CD14-positive monocyte (primary cell): Measurements from ENCODE around the gene NRGN. TPM values are rescaled to one million over a fixed set of nuclear protein-coding genes. Genes with fewer than 3 reads are reported as not detected.

ENCODE experiments used
- DNase-seq, 3 donors: peaks; one replicate each; pipeline ENCODE4 v3.0.0-alpha.2; 2011 to 2022
- H2AFZ ChIP-seq: 2 replicates; pipeline ENCODE4 v1.6.0; 2012; ENCODE audit warnings: mild to moderate bottlenecking, low read depth, low read length, inconsistent platforms; ENCODE audit not compliant: insufficient read depth, poor library complexity, severe bottlenecking
- H3K27ac ChIP-seq, 2 donors: 1 replicate in 1 of 2; 2 replicates in 1 of 2; pipeline ENCODE4 v1.5.1; 2012 to 2013; ENCODE audit warnings: low read length in 2 of 2, control low read depth in 1 of 2, inconsistent platforms in 1 of 2, low read depth in 1 of 2, mild to moderate bottlenecking in 1 of 2
- H3K27me3 ChIP-seq, 2 donors: one replicate each; pipeline versions ENCODE4 v1.6.0 to v1.6.1; 2011 to 2013; ENCODE audit warnings: low read length in 2 of 2; ENCODE audit not compliant: control insufficient read depth in 2 of 2, insufficient read depth in 2 of 2
- H3K36me3 ChIP-seq, 2 donors: replicated peaks in 1 of 2; 1 replicate in 1 of 2; 2 replicates in 1 of 2; pipeline versions ENCODE4 v1.5.1 to v1.6.1; 2012 to 2013; ENCODE audit warnings: low read length in 2 of 2, control low read depth in 1 of 2, inconsistent platforms in 1 of 2, mild to moderate bottlenecking in 1 of 2; ENCODE audit not compliant: insufficient read depth in 2 of 2, control insufficient read depth in 1 of 2
- H3K4me1 ChIP-seq, 2 donors: 1 replicate in 1 of 2; 2 replicates in 1 of 2; pipeline versions ENCODE4 v1.5.1 to v1.6.1; 2012 to 2013; ENCODE audit warnings: low read length in 2 of 2, control low read depth in 1 of 2, inconsistent platforms in 1 of 2, mild to moderate bottlenecking in 1 of 2, moderate library complexity in 1 of 2; ENCODE audit not compliant: insufficient read depth in 2 of 2, control insufficient read depth in 1 of 2
- H3K4me2 ChIP-seq: replicated peaks from 2 replicates; pipeline ENCODE3; 2012; ENCODE audit warnings: low read length, moderate library complexity, mild to moderate bottlenecking; ENCODE audit not compliant: poor library complexity, severe bottlenecking; ENCODE audit errors: extremely low read depth
- H3K4me3 ChIP-seq, 3 experiments: fragments of 200-600 bp in 1 of 3; sonication (generic) in 1 of 3; replicated peaks in 1 of 3; 1 replicate in 2 of 3; 2 replicates in 1 of 3; pipeline ENCODE4 v1.5.1; 2011 to 2013; ENCODE audit warnings: low read length in 3 of 3, mild to moderate bottlenecking in 3 of 3, control low read depth in 2 of 3, low read depth in 2 of 3, inconsistent platforms in 1 of 3, moderate library complexity in 1 of 3
- H3K79me2 ChIP-seq: 2 replicates; pipeline ENCODE4 v1.6.0; 2012; ENCODE audit warnings: mild to moderate bottlenecking, control low read depth, inconsistent platforms, low read length, moderate library complexity; ENCODE audit not compliant: insufficient read depth
- H3K9ac ChIP-seq: 2 replicates; pipeline ENCODE4 v1.6.0; 2017; ENCODE audit warnings: low read length, mild to moderate bottlenecking; ENCODE audit not compliant: insufficient read depth, poor library complexity, severe bottlenecking
- H3K9me3 ChIP-seq, 2 donors: replicated peaks in 1 of 2; 1 replicate in 1 of 2; 2 replicates in 1 of 2; pipeline versions ENCODE4 v1.5.1 to v1.6.1; 2012 to 2013; ENCODE audit warnings: low read length in 2 of 2, control low read depth in 1 of 2; ENCODE audit not compliant: control insufficient read depth in 1 of 2, insufficient read depth in 1 of 2
- H4K20me1 ChIP-seq: 2 replicates; pipeline ENCODE4 v1.6.0; 2012; ENCODE audit warnings: mild to moderate bottlenecking, low read length, control low read depth, moderate library complexity; ENCODE audit not compliant: insufficient read depth
- H3K27ac Mint-ChIP-seq, 7 donors: one replicate each; pipeline ENCODE4 v1.8.0; 2020; ENCODE audit warnings: mild to moderate bottlenecking in 7 of 7, mixed read lengths in 7 of 7, moderate library complexity in 6 of 7, inconsistent platforms in 2 of 7
- H3K27me3 Mint-ChIP-seq, 3 donors: one replicate each; pipeline ENCODE4 v1.8.0; 2021 to 2022; ENCODE audit warnings: low read depth in 3 of 3, mild to moderate bottlenecking in 3 of 3, mixed read lengths in 3 of 3, moderate library complexity in 3 of 3, inconsistent platforms in 1 of 3
- H3K36me3 Mint-ChIP-seq, 2 donors: one replicate each; pipeline ENCODE4 v1.8.0; 2020; ENCODE audit warnings: mixed read lengths in 2 of 2, inconsistent platforms in 1 of 2, mild to moderate bottlenecking in 1 of 2
- H3K4me1 Mint-ChIP-seq: one replicate; pipeline ENCODE4 v1.8.0; 2020; ENCODE audit warnings: mild to moderate bottlenecking, mixed read lengths
- H3K4me3 Mint-ChIP-seq, 2 donors: one replicate each; pipeline ENCODE4 v1.8.0; 2020; ENCODE audit warnings: mild to moderate bottlenecking in 2 of 2, mixed read lengths in 2 of 2, moderate library complexity in 1 of 2
- H3K9me3 Mint-ChIP-seq, 7 donors: one replicate each; pipeline ENCODE4 v1.8.0; 2020 to 2022; ENCODE audit warnings: mixed read lengths in 7 of 7, mild to moderate bottlenecking in 6 of 7, moderate library complexity in 6 of 7, inconsistent platforms in 2 of 7
- WGBS: methylation state at CpG from one replicate; pipeline ENCODE4 v1.1.5; 2013; ENCODE audit warnings: missing lambda C conversion rate; ENCODE audit not compliant: insufficient coverage; 5-methylcytosine and 5-hydroxymethylcytosine counted together
- intact Hi-C, 2 donors: fragments of 100-400 bp; cut with micrococcal nuclease; formaldehyde crosslinking; loops; one replicate each; pipeline versions ENCODE4 v1.15.0 to v1.15.1; 2023
- polyA plus RNA-seq, 3 donors: library from polyadenylated mRNA; depleted of rRNA in 1 of 3; unstranded in 2 of 3; stranded (reverse) in 1 of 3; fragments of 300-500 nt in 2 of 3; fragments of >200 nt in 1 of 3; fragmentation: Illumina TruSeq in 2 of 3; gene quantifications; 1 replicate in 2 of 3; 2 replicates in 1 of 3; pipeline ENCODE4 v1.2.3, GENCODE V29; 2012 to 2021
- TF ChIP-seq, protein P1 (sequence below): fragments of 200-600 bp; IDR thresholded peaks from one replicate; pipeline ENCODE4 v1.8.0; 2022; ENCODE audit warnings: antibody characterized with exemption, mild to moderate bottlenecking

NRGN gene
- polyA plus RNA-seq, 3 donors = 17.2 to 125 (median 19.2) TPM

DNA sequence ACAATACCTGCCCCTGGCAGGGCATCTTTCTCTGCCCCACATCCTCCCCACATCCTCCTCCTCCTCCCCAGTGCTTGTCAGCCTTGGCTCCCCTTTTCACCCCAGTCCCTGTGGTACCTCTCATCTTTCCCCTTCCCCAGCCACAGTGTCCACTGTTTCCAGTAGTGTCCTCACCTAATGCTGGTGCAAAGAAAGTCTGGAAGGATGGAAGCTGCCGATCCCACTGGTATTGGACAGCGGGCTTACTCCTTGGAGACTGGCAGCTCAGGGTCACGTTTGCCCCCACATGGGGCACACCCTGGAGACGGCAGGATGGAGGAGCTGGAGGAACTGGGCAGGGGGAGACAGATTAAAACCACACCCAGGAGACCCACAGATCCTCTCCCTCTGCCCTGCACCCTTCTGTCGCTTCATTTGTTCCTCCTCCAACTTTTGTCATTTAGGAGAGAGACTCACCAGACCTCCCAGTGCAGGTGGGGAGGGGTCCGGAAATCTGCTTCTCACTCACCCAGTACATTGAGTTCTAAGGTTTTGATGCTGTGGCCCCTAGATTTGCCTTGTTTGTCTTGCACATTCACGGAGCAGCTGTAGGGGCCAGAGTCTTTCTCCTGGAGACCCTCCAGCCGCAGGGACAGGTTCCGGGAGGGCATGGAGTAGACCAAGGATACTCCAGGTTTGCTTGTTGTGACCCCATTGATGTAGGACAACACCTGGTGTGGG is 16.5 kb downstream of the NRGN start:
- 100% methylated on average over 4 of the region's 9 CpGs for WGBS
- Histone ChIP-seq H3K4me1 (peaks cover 56 to 64% of the 10 kb centered on the region in 2 donors), H4K20me1 (peaks cover under 1% of the 10 kb centered on the region), H3K4me2 (no peak overlapping the region), H3K4me3 (no peak overlapping the region), H3K79me2 (no peaks in the 10 kb centered on the region), H3K27me3 (peaks cover 18 to 28% of the 10 kb centered on the region in 2 donors), H3K9ac (no peak overlapping the region), H3K36me3 (no peaks in the 10 kb centered on the region), H3K9me3 (peaks cover 3 to 6% of the 10 kb centered on the region in 2 donors), H3K27ac (no peak overlapping the region), H2AFZ (no peak overlapping the region)
- no peak for DNase-seq
- peaks cover 47% of the 10 kb centered on the region for H3K4me1 Mint-ChIP-seq
- peaks cover 38 to 57% (median 41%) of the 10 kb centered on the region in 3 donors for H3K27me3 Mint-ChIP-seq
- peaks cover 0 to 14% (median 10%) of the 10 kb centered on the region in 7 donors for H3K9me3 Mint-ChIP-seq
- H3K4me3 Mint-ChIP-seq = no peak overlapping the region
- TF ChIP-seq, protein P1, sequence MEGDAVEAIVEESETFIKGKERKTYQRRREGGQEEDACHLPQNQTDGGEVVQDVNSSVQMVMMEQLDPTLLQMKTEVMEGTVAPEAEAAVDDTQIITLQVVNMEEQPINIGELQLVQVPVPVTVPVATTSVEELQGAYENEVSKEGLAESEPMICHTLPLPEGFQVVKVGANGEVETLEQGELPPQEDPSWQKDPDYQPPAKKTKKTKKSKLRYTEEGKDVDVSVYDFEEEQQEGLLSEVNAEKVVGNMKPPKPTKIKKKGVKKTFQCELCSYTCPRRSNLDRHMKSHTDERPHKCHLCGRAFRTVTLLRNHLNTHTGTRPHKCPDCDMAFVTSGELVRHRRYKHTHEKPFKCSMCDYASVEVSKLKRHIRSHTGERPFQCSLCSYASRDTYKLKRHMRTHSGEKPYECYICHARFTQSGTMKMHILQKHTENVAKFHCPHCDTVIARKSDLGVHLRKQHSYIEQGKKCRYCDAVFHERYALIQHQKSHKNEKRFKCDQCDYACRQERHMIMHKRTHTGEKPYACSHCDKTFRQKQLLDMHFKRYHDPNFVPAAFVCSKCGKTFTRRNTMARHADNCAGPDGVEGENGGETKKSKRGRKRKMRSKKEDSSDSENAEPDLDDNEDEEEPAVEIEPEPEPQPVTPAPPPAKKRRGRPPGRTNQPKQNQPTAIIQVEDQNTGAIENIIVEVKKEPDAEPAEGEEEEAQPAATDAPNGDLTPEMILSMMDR = no peak
- no peak overlapping the region for H3K27ac Mint-ChIP-seq
- H3K36me3 Mint-ChIP-seq = peaks cover 5 to 6% of the 10 kb centered on the region in 2 donors
- intact Hi-C loops = loop anchor here in 1 of 2 donors (5.0 kb wide), 1 partner anchor 36 kb away; no protein-coding TSS in a partner anchor

DNA sequence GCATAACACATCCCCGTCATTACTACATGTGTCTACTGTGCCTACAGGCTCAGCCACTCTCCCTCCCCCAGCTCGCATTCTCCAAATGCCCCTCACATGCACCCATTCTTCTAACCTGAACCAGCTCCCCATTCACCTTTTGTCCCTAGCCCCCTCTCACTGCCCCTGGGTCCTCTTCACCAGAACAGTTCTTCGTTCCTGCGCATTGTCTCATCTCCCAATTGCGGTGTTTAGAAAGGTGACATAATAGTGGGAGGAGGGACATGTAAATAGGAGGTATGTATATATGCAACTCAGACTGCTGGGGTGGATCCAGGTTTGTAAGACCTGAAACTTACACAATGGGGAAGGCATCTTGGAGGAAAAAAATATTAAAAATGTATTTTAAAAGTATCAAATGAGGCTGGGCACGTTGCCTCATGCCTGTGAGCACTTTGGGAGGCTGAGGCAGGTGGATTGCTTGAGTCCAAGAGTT is 17.0 kb downstream of the NRGN start:
- H3K9ac ChIP-seq = no peak overlapping the region
- peaks cover 24 to 34% of the 10 kb centered on the region in 2 donors for H3K27me3 ChIP-seq
- H4K20me1 ChIP-seq = peaks cover 5% of the 10 kb centered on the region
- H3K9me3 ChIP-seq = peaks cover 3 to 12% of the 10 kb centered on the region in 2 donors
- peaks cover 44 to 57% (median 44%) of the 10 kb centered on the region in 3 donors for H3K27me3 Mint-ChIP-seq
- H3K79me2 ChIP-seq = no peaks in the 10 kb centered on the region
- H3K4me1 Mint-ChIP-seq = peaks cover 53% of the 10 kb centered on the region
- H2AFZ ChIP-seq = no peak overlapping the region
- peaks cover 59 to 64% of the 10 kb centered on the region in 2 donors for H3K4me1 ChIP-seq
- intact Hi-C loops = loop anchor here in 1 of 2 donors (5.0 kb wide), 1 partner anchor 36 kb away; no protein-coding TSS in a partner anchor
- TF ChIP-seq, protein P1 = no peak
- no peaks in the 10 kb centered on the region for H3K36me3 ChIP-seq
- H3K4me3 ChIP-seq = no peak overlapping the region
- WGBS = 89% methylated on average over 3 of the region's 6 CpGs
- no peak overlapping the region for H3K4me2 ChIP-seq
- no peak overlapping the region for H3K27ac ChIP-seq
- H3K4me3 Mint-ChIP-seq = peak overlapping the region in 1 of 2 donors; percentile 35
- H3K36me3 Mint-ChIP-seq = peaks cover 5 to 8% of the 10 kb centered on the region in 2 donors
- H3K9me3 Mint-ChIP-seq = peaks cover 0 to 18% (median 12%) of the 10 kb centered on the region in 7 donors
- H3K27ac Mint-ChIP-seq = no peak overlapping the region
- no peak for DNase-seq
